ENCODE results near the gene TMEM95.

DNA sequence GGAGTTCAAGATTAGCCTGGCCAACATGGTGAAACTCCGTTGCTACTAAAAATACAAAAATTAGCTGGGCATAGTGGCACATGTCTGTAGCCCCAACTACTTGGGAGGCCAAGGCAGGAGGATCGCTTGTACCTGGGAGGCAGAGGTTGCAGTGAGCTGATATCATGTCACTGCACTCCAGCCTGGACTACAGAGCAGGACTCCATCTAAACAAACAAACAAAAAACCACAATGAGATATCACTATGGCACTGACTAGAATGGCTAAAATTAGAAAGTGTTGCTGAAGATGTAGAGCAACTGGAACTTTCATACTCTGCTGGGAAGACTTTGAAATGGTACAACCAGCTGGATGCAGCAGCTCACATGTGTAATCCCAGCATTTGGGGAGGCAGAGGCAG, 19.4 kb downstream of the TMEM95 start:
- TF ChIP-seq CTCF (IDR thresholded peaks at IDR 0.05) (no peak), POLR2AphosphoS5 (IDR thresholded peaks at IDR 0.05) (no peak), EP300 (IDR thresholded peaks at IDR 0.05) (no peak), POLR2A (IDR thresholded peaks at IDR 0.05) (no peak)
